Umbilical cord (tissue), 2 donors: ENCODE results near the gene BOLL. TPM values are rescaled to one million over a fixed set of nuclear protein-coding genes. Genes with fewer than 3 reads are reported as not detected.
A peak's percentile ranks its signal among the peaks of the same experiment; 100 is the strongest.
"Not testable (repeated sequence)": the region's sequence is repeated elsewhere in the genome, so short reads cannot be mapped to it uniquely, and the experiment has no call there.

Source experiments
- DNase-seq: peaks from one replicate; pipeline ENCODE4 v3.0.0-alpha.2; 2015; ENCODE audit warnings: low spot score
- total RNA-seq: library from RNA; depleted of rRNA; stranded (reverse); fragments of >200 nt; gene quantifications from one replicate; pipeline ENCODE4 v1.2.3, GENCODE V29; 2014; ENCODE audit warnings: low replicate concordance; ENCODE audit not compliant: insufficient read depth

BOLL gene
- total RNA-seq, 1 donor from 2014 or later, result 5.5 TPM

- no peak for DNase-seq
These were observed 78.3 kb downstream of the BOLL start for GRCh38 chr2:197706839-197707207.

- DNase-seq, result no peak
These were observed 78.9 kb downstream of the BOLL start for GRCh38 chr2:197705912-197706838.

GRCh38 chr2:197705121-197705911 is 79.8 kb downstream of the BOLL start, which contains the start of gene MARS2:
TSS of gene MARS2 (plus strand) at chr2:197705369. CDS start at chr2:197705406, 37 bp downstream.
- peak; percentile 95 for DNase-seq

- no peak for DNase-seq
These were observed 80.5 kb downstream of the BOLL start for GRCh38 chr2:197704434-197705120.

- DNase-seq, result no peak
These were observed 84.2 kb downstream of the BOLL start for GRCh38 chr2:197700960-197701359.

- not testable (repeated sequence) for DNase-seq
These were observed 85.4 kb downstream of the BOLL start for GRCh38 chr2:197699724-197700123.

- not testable (repeated sequence) for DNase-seq
These were observed 88.5 kb downstream of the BOLL start for GRCh38 chr2:197696571-197696970.

GRCh38 chr2:197695971-197696370 is 89.1 kb downstream of the BOLL start:
- DNase-seq, result not testable (repeated sequence)

GRCh38 chr2:197695206-197695605 is 89.9 kb downstream of the BOLL start:
- not testable (repeated sequence) for DNase-seq

- no peak for DNase-seq
These were observed 107.6 kb downstream of the BOLL start for GRCh38 chr2:197677483-197677882.

- DNase-seq, result peak; percentile 5
These were observed 108.1 kb downstream of the BOLL start for GRCh38 chr2:197677056-197677455.

Other genes starting within 250 kb of the BOLL start
- gene RFTN2, start 109.7 kb downstream of the BOLL start, total RNA-seq, result 18.1 TPM
- gene MARS2, start 80.0 kb downstream of the BOLL start, total RNA-seq, result 8.7 TPM
- gene PLCL1, start 19.3 kb upstream of the BOLL start, total RNA-seq, result 13.5 TPM